HL-60/S4 treated with phorbol 12-myristate 13-acetate at 8.2 ng/mL for 4 days and 3 days (cell line): Measurements from ENCODE around the gene DNAH7.

Experiments used
- in situ Hi-C: fragments of 300-500 bp; cut with MboI; formaldehyde crosslinking; loops from 2 replicates; pipeline ENCODE4 v1.15.0; 2022; ENCODE audit warnings: low sequenced_read_pairs

Gene DNAH7

DNA sequence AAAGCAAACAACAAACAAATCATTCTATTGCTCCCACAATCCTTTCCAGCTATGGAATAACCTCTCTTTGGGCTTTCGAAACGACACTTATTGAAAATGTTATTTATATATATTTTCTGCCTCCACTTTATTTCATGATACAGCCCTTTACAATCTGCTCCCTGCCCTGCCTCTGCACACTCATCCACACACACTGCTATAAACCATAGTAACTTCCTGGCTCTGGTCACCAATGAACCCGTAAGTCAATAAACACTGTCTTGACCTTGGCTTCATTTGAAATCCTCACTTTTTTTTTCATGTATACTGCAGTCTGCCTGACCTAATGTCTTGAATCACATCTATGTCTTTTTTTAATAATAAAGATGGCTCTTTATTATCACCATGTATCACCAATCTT lies 250.1 kb downstream of the DNAH7 start:
- in situ Hi-C loops: no loop called here

DNA sequence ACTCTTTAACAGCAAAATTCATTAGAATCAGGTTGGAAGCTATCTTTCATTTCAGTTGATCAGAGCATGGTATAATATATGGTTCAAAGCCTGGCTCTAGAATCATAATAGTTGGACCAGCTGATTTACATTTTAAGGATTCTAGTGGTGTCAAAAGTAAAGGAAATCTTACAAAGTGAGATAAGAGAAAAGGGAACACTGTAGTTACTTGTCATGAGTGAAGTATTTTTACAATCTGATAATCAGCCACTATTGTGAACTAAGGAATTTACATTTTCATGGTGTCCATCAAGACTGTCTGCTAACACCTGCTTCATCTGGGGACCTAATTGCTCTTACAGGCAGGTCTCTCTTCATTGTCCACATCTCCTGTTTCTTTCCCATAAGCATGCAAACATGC lies 250.5 kb downstream of the DNAH7 start:
- in situ Hi-C loops: no loop called here

DNA sequence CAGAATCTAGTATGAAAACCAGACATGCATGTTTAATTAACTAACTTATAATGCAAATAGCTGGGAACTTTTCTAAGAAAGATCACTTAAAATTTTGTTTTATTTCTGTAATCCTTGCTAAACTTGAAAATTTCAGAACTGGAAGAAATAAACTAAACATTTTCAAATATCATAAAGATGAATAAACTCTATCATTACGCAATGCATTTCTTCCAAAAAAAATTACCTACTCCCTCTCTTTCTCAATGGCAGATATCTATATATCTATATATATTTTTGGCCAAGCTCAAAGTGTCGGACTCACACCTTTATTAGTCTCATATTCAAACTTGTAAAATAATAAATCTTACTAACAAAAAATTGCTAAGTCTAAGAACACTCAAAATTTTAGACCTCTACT lies 253.6 kb downstream of the DNAH7 start:
- in situ Hi-C loops: no loop called here

DNA sequence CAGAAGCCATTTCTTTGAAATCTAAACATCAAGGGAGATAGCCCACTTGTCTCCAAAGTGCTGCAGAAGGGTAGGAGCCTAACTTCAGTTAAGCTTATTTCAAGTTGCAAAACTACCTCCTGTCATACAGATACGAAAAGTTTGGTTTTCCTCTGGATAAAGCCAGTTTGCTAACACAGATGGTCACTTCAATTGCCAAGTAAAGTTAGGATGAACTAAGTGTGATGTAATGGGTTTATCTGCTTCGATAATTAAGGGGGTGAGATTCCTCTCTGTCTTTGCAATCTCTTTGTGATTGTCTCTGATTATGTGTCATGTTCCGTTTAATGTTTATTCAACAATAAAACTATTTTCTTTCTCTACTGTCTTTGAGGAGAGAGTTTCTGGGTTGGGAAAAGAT lies 255.2 kb downstream of the DNAH7 start:
- in situ Hi-C loops: no loop called here

DNA sequence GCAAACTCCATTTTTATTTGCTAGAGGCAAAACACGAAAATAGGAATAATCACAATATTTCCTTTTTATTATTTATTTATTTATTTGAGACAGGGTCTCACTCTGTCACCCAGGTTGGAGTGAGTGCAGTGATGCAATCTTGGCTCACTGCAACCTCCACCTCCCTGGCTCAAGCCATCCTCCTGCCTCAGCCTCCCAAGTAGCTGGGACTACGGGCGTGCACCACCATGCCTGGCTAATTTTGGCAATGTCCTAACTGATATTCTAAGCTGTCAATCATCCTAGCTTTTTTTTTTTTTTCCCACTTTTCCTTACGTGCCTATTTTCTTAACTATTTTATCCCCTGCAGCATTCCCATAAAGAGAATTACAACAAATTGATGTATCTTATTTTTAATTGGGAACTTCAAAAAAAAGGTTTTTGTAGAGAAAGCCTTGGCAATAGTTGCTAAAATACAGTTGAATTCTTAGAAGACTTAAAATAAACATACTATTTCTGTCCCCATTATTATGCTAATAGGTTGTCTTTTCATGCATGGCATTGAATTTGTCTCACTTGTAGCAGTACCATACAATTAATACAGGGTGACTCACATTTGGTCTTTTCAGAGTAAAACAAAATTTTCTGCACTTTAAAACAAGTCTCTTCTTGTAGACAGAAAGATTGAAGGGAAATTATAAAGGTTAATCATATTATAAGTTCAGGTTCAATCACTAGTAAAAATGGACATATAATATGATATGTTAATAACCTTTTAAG lies 258.1 kb downstream of the DNAH7 start:
- in situ Hi-C loops: no loop called here

DNA sequence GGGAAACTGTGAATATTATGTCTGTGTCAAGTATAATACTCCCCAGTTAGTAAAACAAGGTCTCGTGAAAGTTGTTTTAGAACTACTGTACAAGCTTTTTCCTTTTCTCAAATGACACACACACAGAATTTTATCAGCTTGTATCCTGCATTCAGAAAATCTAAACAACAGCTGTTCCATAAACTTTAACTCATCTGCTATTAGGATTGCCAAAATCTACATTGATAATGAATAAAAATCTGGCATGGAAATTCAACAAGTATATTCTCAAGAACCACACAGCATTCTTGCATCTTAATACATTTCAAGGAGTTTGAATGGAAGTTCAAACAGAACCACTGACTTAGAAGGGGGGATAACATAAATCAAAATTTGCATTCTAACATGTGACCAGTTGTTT lies 260.4 kb downstream of the DNAH7 start:
- in situ Hi-C loops: no loop called here

DNA sequence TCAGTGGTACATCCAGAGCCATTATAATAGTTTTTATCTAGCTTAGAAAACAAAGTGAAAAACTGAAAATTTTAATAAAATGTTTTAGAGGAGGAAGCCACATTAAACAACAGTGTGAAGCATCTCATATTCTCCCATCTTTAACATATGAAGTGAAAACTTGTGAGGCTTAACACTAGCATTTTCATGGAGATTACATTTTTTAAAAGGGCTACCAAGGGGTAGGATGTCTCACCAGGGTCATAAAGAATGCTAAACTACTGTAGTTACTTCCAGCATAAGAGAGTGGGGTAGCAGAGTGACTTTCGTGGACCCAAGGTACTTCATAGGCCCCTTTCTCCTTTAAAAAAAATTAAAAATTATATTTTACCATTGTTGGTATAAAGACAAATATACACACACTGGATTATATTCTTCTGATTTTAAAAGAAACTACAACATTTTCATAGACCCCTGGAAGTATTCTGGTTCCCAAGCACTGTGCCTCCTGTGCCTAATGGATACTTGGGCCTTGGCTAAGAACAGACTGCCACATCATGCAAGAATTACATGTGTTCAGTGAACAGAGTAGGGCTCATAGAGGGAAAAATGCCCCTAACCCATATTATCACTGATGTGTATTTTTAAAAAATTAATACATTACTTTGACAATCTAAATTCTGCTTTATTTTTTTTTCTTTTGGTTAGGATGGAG lies 263.2 kb downstream of the DNAH7 start:
- in situ Hi-C loops: no loop called here

DNA sequence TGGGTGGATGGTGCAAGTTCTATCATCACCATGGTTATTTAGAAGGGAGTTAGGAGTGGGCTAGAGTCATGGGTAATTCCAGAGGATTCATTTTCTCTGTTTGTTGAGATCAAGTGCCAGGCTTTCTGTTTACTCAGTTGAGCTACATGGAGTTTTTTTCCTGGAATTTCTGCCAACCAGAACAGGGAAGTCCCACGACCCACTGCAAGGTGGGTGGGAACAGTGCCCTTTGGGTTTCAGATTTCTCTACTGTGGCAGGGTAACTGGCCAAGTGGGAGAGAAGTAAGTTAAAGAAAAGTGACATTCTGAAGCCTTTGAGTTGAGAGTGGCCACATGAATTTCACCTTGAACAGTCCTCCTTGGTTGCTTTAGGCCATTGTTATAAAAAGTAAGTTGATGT lies 272.8 kb downstream of the DNAH7 start:
- in situ Hi-C loops: no loop called here

DNA sequence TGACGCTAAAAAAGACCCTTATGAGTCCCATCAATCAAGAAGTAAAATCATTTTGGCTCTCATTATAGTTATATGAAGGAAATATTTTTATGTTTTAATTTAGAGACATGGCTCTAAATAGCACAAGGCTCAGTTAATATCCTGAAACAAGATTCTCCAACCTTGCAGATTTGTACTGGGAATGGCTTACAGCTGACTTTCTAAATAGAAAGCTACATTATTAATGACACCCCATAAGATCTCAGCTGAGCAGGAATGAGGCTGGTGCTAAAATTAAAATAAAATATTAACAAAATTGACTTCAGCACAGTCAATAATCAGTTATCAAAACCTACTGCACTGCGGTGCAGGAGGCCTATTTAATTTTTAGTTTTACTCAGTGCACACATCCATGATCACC lies 274.8 kb downstream of the DNAH7 start:
- in situ Hi-C loops: no loop called here

DNA sequence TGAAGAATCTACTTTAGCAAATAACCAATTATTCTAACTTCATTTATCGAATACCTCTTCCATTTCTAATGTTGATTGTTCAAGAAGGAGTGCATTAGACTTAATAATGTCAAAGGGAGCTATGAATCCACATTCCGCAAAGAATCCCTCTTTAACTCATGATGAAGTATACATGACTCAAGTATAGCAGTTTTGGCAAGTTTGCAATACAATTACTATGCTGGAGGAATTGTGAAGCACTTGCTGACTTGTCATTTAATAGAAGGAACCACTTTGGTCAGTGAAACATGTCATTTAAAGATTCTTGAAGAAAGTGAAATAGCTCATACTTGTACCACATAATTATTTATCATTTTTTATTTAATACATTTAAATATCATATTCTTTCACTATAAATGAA lies 286.5 kb downstream of the DNAH7 start:
- in situ Hi-C loops: no loop called here

DNA sequence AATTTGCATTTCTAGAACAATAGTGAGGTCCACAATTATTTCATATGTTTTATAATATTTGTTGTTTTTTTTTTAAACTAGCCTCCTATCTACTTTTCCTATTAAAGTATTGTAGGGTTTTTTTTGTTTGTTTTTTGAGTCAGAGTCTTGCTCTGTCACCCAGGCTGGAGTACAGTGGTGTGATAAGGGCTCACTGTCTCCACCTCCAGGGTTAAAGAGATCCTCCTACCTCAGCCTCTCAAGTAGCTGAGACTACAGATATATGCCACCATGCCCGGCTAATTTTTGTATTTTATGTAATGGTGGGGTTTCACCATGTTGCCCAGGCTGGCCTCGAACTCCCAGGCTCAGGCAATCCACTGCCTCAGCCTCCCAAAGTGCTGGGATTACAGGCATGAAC lies 289.1 kb downstream of the DNAH7 start:
- in situ Hi-C loops: no loop called here

DNA sequence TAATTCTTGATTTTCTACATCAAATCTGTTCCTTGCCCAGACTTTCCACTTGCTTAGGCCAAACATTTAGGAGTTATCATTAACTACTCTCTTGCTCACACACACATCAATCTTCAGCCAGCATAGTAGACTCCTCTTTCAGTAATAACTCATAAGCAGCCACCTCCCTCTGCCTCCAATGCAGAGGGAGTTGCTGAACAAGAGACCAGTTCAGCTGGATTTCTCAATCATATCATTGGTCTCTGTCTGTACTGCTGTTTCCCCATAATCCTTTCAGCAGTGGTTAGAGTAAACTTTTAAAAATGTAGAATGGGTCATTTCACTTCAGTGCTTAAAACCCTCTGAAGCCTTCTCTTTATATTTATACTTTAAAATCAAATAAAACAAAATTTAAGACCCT lies 298.7 kb downstream of the DNAH7 start:
- in situ Hi-C loops: no loop called here

DNA sequence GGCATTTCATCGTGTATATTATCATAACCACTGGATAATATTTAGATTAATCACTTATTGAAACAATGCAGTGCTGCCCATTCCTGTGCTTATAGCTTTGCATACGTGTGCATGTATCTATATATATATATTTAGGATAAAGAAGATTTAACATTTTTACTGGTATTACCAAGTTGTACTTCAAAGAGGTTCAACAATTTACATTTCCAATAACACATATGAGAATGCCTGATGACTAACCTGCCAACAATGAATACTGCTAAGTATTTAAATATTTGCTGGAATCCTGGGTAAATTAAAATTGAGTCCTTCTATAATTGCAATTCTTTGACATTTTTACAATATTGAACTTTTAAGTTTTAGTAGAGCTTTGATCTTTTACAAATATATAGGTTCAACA lies 300.2 kb downstream of the DNAH7 start:
- in situ Hi-C loops: no loop called here

DNA sequence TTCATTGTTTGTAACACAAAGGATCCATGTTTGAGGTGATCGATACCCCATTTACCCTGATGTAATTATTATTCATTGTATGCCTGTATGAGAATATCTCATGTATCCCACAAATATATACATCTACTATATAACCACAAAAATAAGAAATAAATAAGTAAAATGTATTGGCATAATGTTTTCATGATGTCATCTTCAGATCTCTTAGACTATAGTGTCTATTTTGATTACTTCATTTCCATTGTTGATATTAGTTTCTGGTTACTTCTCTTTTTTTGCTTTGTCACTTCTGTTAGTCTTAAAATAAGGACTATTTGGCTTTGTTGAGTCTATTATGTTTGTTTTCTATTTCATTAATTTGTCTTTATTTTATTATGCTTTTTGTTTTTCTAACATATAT lies 301.9 kb downstream of the DNAH7 start:
- in situ Hi-C loops: no loop called here

DNA sequence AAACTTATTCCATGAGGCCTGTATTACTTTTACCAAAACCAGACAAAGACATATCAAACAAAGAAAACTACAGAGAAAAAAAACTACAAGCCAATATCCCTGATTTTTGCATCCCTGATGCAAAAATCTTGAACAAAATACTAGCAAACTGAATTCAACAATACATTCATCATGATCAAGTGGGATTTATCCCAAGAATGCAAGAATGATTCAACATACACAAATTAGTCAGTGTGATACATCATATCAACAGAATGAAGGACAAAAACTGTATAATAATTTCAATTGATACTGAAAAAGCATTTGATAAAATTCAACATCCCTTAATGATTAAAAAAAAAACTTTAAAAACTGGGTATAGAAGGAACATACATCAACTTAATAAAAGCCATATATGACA lies 304.8 kb downstream of the DNAH7 start:
- in situ Hi-C loops: no loop called here

DNA sequence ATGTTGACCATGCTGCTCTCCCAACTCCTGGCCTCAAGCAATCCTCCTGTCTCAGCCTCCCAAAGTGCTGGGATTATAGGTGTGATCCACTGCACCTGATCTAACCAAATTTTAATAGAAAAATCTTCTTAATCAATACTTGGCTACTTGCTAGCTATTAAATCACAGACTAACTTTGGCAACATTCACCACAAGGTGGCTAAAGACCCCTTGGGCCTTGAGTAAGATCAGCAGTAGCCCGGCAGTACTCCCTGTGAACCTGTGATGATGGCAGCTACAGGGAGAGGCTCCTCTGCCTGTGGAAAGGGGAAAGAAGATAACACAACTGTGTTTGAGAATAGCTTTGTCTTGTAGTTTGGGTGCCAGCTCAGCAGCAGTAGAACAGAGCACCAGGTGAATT lies 308.8 kb downstream of the DNAH7 start:
- in situ Hi-C loops: no loop called here

DNA sequence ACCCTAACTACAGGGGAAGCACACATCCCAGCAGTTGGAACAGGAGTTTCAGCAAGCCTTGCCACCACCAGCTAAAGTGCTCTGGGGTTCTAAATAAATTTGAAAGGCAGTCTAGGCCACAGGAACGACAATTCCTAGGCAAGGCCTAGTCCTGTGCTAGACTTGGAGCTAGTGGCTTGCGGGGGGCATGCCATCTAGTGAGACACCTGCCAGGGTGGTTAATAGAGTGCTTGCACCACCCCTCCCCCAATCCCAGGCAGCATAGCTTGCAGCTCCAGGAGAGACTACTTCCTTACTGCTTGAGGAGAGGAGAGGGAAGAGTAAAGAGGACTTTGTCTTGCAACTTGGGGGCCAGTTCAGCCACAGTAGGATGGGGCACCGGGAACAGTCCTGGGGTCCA lies 309.8 kb downstream of the DNAH7 start:
- in situ Hi-C loops: no loop called here

DNA sequence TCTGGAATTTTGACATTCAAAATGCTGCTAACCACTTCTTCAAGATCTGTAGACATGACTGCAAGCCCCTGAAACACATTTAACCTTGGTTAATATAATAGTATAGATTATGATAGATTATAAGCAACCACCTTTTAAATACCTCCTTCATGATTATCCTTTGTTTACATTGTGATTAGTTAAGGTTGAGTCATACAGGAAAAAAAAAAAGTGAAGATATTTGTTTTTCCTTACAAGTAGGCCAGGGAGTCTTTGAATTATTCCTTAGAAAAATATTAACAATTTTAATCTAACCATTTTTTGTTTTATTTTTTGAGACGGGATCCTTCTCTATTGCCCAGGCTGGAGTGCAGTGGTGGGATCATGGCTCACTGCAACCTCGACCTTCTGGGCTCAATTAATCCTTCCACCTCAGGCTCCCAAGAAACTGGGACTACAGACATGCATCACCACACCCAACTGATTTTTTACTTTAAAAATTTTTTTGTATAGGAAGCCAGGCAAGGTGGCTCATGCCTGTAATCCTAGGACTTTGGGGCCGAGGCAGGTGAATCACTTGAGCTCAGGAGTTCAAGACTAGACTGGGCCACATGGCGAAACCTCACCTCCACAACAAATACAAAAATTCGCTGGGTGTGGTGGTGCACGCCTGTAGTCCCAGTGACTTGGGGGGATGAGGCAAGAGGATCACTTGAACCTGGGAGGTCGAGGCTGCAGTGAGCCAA lies 312.3 kb downstream of the DNAH7 start:
- in situ Hi-C loops: no loop called here

DNA sequence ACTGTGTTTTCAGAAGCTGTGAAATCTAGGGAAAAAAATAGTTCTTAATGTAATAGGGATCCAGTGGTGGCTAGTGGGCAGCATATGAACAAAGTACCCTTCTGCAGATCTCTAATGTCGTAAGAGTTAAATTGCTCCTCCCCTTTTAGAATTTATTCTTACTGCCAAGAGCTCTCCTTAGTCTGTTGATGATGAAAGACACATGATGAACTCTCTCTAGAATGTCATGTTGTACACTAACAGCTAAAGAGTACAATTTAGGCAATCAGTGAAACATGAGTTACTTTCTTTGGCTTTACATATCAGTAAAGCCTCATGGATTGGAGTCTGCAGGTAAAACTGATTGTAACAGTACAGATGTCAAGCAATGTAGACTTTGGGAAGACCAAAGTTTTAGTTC lies 327.4 kb downstream of the DNAH7 start:
- in situ Hi-C loops: no loop called here

DNA sequence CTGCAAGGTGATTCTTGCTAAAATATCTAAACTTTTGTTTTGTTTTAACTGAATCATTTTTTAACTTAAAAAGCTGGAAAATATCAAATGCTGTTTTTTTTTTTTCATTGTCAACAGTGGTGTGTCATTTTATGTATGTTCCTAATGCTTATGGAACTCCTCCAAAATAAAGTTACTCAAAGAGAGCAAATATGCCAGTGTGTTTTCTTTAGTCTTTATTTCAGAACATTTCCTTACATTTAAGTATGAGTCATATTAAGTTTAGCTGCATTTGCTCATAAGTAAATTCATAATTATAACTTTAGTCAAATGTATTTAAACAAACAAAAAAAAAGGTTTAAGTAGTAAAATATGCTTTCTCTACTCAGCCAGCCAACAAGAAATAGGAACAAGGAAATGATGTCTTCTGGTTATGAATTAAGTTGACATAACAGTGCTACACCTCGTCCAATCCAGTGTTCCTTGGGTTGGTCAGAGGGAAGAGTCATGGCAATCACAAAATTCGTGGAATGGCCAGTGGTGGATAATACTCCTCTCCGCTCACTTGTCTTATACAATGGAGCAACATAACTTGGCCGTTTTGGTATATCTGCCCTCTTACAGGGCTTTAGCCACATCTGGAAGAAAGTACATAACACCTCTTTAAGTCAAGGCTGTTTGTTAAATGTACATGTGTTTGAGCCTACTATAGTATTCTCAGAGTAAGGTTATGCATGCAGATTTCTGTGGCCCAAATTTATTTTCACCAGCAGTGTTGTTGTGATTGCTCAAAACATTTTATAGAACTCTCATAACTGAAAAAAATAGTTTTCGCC lies 330.9 kb downstream of the DNAH7 start:
- in situ Hi-C loops: no loop called here

DNA sequence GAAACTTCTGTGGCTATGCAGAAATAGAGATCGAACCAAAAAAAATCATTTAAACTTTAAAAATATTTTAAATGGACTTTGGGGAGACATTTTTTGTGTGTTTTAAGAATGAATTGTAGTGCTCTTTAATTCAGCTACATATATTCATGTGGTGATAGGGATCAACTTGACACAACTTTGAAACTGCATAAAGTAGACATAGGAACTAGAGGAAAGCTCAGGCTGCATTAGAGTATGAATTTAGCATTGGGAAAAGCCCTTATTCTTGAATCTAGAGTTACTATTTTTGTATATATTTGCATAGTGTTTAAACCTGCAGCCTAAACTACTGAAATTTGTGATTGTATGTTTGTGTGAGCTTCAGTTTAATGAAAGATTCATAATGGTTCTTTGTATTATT lies 333.3 kb downstream of the DNAH7 start:
- in situ Hi-C loops: no loop called here
